Measurements from ENCODE around the gene PIGS. TPM values are rescaled to one million over a fixed set of nuclear protein-coding genes. Genes with fewer than 3 reads are reported as not detected.

The PIGS gene
- polyA plus RNA-seq, 3 donors = 59.4 to 87.5 (median 84.9) TPM

- Mint-ChIP-seq H3K4me1 (no peaks in the 10 kb centered on the region), H3K36me3 (no peaks in the 10 kb centered on the region), H3K4me3 (peak overlapping the region in 1 of 2 donors; percentile 37), H3K27me3 (ENCODE audit: low read depth in 3 of 3) (peaks cover 2 to 9% (median 8%) of the 10 kb centered on the region in 3 donors), H3K9me3 (no peaks in the 10 kb centered on the region), H3K27ac (peak overlapping the region in 1 of 7 donors; percentile 71)
- TF ChIP-seq CTCF (IDR thresholded peaks at IDR 0.05) = no peak
- no peaks in the 10 kb centered on the region for H3K36me3 ChIP-seq (replicated peaks in 1 of 2; ENCODE audit: control insufficient read depth in 1 of 2, insufficient read depth in 2 of 2, low read length in 2 of 2)
- no peak for DNase-seq
- WGBS (ENCODE audit: insufficient coverage) = 100% methylated on average over 2 of the region's 2 CpGs
- no peak overlapping the region for H3K27ac ChIP-seq (ENCODE audit: low read depth in 1 of 2, low read length in 2 of 2)
- no peak overlapping the region for H3K4me3 ChIP-seq (replicated peaks in 1 of 3; ENCODE audit: low read depth in 2 of 3, low read length in 3 of 3)
- no peaks in the 10 kb centered on the region for H3K4me1 ChIP-seq (ENCODE audit: control insufficient read depth in 1 of 2, insufficient read depth in 2 of 2, low read length in 2 of 2)
- intact Hi-C loops (cut with micrococcal nuclease) = no loop called here
- H3K9ac ChIP-seq (ENCODE audit: insufficient read depth, low read length, poor library complexity, severe bottlenecking) = no peak overlapping the region
- H2AFZ ChIP-seq (ENCODE audit: insufficient read depth, low read depth, low read length, poor library complexity, severe bottlenecking) = no peak overlapping the region
- H3K27me3 ChIP-seq (ENCODE audit: control insufficient read depth in 2 of 2, insufficient read depth in 2 of 2, low read length in 2 of 2) = no peaks in the 10 kb centered on the region
- no peak overlapping the region for H3K4me2 ChIP-seq (replicated peaks; ENCODE audit: extremely low read depth, low read length, poor library complexity, severe bottlenecking)
- no peaks in the 10 kb centered on the region for H3K79me2 ChIP-seq (ENCODE audit: insufficient read depth, low read length)
- H3K9me3 ChIP-seq (replicated peaks in 1 of 2; ENCODE audit: control insufficient read depth in 1 of 2, insufficient read depth in 1 of 2, low read length in 2 of 2) = no peaks in the 10 kb centered on the region
- no peaks in the 10 kb centered on the region for H4K20me1 ChIP-seq (ENCODE audit: insufficient read depth, low read length)
Observed at GRCh38 chr17:28527181-28527681, 44.1 kb downstream of the PIGS start.

GRCh38 chr17:28526381-28526780, 44.9 kb downstream of the PIGS start:
- Mint-ChIP-seq H3K4me1 (no peaks in the 10 kb centered on the region), H3K27me3 (ENCODE audit: low read depth in 3 of 3) (peaks cover 2 to 8% (median 6%) of the 10 kb centered on the region in 3 donors), H3K36me3 (no peaks in the 10 kb centered on the region), H3K9me3 (no peaks in the 10 kb centered on the region), H3K27ac (no peak overlapping the region), H3K4me3 (no peak overlapping the region)
- Histone ChIP-seq H3K27me3 (ENCODE audit: control insufficient read depth in 2 of 2, insufficient read depth in 2 of 2, low read length in 2 of 2) (no peaks in the 10 kb centered on the region), H4K20me1 (ENCODE audit: insufficient read depth, low read length) (no peaks in the 10 kb centered on the region), H3K27ac (ENCODE audit: low read depth in 1 of 2, low read length in 2 of 2) (no peak overlapping the region), H2AFZ (ENCODE audit: insufficient read depth, low read depth, low read length, poor library complexity, severe bottlenecking) (no peak overlapping the region), H3K4me2 (replicated peaks; ENCODE audit: extremely low read depth, low read length, poor library complexity, severe bottlenecking) (no peak overlapping the region), H3K79me2 (ENCODE audit: insufficient read depth, low read length) (no peaks in the 10 kb centered on the region), H3K9ac (ENCODE audit: insufficient read depth, low read length, poor library complexity, severe bottlenecking) (no peak overlapping the region), H3K9me3 (replicated peaks in 1 of 2; ENCODE audit: control insufficient read depth in 1 of 2, insufficient read depth in 1 of 2, low read length in 2 of 2) (no peaks in the 10 kb centered on the region), H3K36me3 (replicated peaks in 1 of 2; ENCODE audit: control insufficient read depth in 1 of 2, insufficient read depth in 2 of 2, low read length in 2 of 2) (no peaks in the 10 kb centered on the region), H3K4me1 (ENCODE audit: control insufficient read depth in 1 of 2, insufficient read depth in 2 of 2, low read length in 2 of 2) (no peaks in the 10 kb centered on the region), H3K4me3 (replicated peaks in 1 of 3; ENCODE audit: low read depth in 2 of 3, low read length in 3 of 3) (no peak overlapping the region)
- TF ChIP-seq CTCF (IDR thresholded peaks at IDR 0.05) = no peak
- intact Hi-C loops (cut with micrococcal nuclease) = no loop called here
- 91% methylated on average over 8 of the region's 8 CpGs for WGBS (ENCODE audit: insufficient coverage)
- no peak for DNase-seq

Measured in CD14-positive monocyte (primary cell).